GM15510 (cell line): Measurements from ENCODE around the gene SURF2.

ENCODE experiments used
- POLR2A ChIP-seq: IDR thresholded peaks from 3 replicates; pipeline ENCODE4 v1.6.1; 2011; ENCODE audit warnings: borderline replicate concordance; ENCODE audit not compliant: insufficient read length; ENCODE audit errors: extremely low read depth

SURF2 gene

DNA sequence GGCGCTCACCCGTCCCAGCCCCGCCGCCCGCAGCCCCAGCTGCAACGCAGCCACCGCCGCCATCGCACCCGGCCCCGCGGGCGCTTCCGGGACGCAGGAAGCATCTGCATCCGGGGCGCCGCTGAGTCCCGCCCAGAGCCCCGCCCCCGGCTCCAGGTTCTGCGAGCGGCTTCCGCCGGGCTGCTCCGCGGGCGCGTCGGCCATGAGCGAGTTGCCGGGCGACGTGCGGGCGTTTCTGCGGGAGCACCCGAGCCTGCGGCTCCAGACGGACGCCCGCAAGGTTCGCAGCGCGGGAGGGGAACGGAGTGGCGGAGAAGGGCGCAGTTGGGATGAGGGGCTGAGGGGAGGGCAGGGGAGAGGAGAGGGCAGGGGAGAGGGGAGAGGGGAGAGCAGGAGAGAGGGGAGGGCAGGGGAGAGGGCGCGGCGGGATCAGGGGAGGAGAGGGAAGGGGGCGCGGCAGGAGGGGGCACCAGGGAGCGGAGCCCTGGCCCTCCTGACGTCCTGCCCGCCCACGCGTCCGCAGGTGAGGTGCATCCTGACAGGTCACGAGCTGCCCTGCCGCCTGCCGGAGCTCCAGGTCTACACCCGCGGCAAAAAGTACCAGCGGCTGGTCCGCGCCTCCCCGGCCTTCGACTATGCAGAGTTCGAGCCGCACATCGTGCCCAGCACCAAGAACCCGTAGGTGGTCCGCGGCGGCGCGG is at the start of gene SURF2, which contains the start of gene SURF1:
SURF2 (plus strand) TSS at position 160 of the 701 bp plus-strand sequence; CDS start at position 203, 43 bp downstream.
SURF1 (minus strand) TSS at position 97 of the 701 bp plus-strand sequence; CDS start at position 63, 34 bp downstream.
- peak; percentile 88 for TF ChIP-seq POLR2A

DNA sequence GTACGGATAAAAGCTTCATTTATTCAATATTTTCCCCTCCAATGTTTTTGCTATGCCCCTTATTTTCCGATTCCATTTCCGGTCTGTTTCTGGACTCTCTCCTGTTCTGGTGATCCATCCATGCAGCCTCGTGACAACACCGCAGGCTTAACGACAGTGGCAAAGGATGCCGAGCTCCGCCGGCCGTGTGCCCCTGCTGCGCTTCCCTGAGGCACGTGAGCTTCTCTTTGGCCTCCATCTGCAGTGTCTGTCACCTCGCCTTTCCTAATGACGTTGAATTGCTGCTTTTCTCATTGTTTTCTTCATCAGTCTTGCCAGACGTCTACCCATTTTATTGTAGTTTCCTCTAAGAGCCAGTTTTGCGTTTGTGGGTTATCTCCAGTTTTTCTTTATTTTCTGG is 49.0 kb upstream of the SURF2 start:
- TF ChIP-seq POLR2A: no peak

DNA sequence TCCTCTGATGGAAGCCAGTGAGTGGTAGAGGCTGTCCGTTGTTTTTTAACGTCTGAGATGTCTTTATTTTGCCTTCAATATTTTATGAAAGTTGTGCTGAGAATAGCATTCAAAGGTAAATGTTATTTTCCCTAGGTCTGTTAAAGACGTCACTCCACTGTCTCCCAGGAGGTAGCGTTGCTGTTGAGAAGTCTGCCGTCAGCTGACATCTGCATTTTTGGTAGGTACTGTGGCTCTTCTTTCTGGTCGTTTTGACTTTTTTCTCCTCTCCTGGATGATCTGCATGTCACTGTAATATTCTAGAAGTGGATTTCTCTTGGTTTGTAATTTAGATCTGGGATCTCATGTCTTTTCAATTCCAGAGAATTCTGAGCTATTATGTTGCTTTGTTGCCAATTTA is 46.7 kb upstream of the SURF2 start:
- TF ChIP-seq POLR2A: no peak

DNA sequence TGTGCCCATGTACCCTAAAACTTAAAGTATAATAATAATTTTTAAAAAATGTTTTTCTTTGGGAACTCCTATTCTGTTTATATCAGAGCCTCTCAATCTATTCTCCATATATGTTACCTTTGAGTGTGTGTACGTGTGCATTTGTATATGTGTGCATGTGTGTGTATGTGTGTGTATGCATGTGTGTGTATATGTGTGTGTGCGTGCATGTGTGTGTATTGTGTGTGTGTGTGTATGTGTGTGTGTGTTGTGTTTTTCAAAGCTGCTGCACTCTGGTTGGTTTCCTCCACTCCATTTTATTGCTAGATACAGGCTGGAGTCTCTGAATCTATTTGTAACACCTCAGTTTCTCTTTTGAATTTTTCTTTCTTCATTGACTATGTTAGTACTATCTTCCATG is 40.4 kb upstream of the SURF2 start:
- TF ChIP-seq POLR2A: no peak

DNA sequence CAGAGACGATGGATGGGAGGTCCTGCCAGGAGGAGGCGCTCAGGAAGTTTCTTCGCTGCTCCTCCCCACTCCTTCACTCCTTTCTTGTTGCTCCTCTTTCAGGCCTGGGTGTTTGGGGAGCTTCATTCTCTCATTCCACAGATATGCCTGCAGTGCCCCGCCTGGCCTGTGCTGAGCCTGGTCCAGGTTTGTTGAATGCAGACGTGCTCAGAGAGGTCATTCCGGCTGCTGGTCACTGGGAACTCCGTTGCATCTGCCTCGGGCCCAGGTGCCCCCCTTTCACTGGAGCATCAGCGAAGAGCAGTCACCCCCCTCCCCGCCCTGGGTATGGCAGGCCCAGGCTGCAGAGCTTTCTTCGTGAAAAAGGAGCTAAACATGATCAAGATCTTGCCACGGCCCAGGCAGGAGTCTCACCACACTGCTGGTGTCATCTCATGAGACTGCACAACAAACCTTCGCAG is 35.9 kb upstream of the SURF2 start:
- no peak for TF ChIP-seq POLR2A

DNA sequence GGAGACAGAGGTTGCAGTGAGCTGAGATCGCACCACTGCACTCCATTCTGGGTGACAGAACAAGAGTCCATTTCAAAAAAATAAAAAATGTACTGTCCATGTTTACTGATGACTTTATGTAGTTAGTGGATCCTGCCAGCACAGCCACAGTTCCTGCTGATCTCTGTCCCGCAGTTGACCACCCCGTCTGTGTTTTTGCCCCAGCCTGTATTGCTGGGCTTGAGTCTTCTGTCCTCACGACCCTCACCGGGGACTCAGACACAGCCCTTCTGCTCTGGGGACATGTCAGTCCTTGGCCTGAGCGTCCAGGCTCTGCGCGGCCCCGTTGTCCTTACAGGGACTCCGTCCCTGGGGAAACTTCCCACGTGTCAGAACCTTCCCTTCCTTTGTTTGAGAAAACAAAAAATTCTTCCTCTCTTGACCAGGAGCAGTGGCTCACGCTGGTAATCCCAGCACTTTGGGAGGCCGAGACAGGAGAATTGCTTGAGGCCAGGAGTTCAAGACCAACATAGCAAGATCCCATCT is 34.9 kb upstream of the SURF2 start:
- no peak for TF ChIP-seq POLR2A

DNA sequence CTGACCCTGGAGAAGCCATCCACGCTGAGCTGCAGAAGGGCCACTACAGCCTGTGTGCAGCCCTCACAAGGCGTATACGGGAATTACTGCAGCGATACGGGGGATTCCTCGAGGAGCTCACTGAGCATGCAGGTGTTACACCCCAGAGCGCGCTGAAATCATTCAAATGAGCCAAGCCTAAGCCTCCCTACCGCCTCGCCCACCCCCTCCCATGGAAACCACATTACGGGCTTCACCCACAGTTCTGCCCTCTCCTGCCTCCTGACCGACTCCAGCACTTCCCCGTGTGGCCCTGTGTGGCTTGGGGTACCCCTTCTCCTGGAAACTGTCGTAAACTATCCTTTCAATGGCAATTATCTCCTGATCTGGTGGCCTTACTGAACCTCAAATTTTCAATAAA is 33.6 kb upstream of the SURF2 start:
- TF ChIP-seq POLR2A: no peak

DNA sequence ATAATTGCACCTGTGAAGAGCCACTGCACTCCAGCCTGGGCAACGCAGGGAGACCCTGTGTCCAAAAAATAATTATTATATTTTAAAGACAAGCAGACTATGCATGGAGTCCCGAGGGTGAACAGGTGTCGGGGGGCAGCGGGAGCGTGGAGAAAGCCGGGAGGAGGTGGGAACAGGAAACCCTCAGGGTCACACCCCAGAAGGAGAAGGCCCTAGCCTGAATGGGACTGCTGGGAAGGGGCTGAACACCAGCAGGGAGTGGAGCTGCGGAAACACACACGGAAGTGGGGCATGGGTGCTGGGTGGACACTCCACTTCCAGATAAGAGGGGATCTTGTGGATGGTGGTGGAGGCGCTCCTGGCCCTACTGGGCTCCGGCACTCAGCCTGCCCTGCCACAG is 33.1 kb upstream of the SURF2 start:
- no peak for TF ChIP-seq POLR2A

DNA sequence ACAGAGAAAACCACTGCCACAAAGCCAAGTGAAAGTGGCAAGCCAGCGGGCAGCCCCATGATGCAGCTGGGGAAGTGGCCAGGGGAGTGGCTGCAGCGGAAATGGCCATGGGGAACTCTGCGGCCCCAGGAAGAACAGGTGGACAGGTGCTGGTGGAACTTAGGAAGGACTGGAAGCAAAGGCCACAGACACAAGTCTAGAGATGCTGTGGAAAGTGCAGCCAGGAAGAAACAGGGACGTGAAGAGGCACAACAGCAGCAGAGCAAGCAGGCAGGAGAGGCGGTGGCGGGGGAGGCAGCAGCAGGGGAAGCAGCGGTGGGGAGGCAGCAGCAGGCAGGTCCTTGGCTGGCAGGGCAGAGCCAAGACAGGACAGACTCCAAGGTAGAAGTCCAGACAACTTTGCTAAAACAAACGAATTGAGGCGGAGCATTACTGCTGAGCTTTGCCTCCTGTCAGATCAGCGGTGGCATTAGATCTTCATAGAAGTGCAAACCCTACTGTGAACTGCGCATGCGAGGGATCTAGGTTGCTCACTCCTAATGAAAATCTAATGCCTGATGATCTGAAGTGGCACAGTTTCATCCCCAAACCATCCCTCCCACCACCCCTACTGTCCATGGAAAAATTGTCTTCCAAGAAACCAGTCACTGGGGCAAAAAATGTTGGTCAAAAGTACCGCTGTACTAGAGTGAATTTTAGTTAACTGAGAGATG is 32.2 kb upstream of the SURF2 start:
- no peak for TF ChIP-seq POLR2A

DNA sequence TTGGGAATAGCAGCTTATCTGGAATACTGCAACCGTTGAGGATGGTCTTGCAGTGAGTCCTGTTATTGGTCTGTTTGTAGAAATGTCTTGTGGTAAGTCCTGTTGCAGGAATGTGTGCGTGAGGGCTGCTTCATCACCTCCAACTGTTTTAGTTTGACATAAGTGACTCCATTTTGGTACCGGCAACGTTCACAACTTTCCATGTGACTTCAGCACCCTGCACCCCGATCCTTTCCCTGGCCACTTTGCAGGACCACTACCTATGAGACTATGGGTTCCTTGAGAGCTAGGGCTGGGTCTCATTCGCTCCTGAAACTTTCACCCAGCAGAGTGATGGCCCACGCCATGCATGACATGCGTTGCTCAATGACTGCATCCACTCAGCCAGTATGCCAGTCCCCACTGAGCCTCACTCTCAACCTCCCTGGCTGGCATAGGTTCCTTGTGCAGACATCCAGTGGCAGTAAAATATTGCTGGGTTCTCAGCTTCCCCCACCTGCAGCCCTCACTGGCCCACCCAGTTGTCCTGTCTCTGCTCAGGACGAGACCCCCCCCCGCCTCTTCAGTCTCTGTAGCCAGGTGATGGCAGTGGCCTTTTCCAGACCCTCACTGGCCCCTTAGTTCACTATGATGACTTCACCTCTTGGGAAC is 28.4 kb upstream of the SURF2 start:
- no peak for TF ChIP-seq POLR2A

DNA sequence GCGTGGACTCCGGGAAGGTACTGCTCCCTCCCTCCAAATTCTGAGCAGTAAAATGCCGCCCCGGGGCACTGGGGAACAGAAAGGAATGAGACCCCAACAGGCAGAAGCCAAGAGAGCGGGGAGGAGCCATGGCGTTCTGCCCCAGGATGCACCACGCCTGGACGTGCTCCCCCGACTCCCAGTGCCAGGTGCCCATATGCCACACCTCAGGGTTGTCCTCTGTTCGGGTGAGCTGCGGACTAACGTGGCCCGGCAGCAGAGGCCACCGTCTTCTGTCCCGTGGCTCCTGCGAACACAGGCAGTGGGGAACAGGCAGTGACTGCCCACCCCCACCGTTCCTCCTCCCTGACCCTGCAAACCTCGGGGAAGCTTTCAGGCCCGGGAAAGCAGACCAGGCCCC is 25.1 kb upstream of the SURF2 start:
- TF ChIP-seq POLR2A: no peak

DNA sequence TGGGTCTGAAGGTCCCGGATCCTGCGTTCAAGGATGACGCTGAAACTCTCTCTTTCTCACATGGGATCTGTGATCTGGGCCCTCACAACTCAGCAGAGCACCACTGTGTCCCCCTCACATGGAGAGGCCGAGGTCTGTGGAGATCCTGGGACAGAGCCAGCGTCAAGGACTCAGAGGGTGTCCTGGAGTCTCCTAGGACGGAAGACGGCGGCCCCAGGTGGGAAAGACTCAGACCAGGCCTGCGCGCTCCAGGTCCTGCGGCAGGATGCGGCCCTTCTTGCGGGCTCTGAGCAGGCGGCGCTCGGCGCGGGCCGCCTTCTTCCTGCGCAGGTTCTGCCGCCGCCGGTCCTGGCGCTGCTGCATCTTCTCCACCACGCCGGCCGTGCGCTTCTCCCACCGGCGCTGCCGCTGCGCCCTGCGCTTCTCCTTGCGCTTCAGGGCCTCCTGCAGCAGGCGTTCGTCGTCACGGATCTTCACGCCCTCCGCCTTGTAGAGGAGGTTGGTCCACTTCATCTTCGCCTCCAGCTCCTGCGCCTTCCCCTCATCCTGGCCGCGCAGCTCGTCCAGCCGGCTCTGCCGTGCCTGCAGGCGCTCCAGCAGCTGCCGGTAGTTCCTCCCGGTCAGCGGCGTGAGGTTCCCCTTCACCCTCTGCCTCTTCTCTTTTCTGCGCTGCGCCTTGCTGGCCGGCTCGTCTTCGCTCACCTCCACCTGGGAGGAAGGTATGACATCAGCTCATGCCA is 24.5 kb upstream of the SURF2 start:
- TF ChIP-seq POLR2A: no peak

DNA sequence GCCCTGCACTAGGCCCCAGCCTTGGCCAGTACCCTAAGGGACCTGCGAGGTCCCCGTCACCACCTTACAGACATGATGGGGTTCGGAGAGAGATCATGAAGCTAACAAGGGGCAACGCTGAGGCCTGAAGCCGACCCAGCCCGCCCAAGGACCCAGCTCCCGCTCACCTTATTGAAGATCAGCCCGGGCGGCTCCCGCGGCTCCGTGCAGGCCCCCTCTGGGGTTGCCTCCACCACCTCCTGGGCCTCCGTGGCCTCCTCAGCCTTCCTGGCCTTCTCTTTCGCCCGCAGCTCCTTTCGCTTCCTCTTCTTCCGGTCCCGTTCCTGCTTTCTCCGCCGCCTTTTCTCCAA is 24.0 kb upstream of the SURF2 start:
- TF ChIP-seq POLR2A: no peak

DNA sequence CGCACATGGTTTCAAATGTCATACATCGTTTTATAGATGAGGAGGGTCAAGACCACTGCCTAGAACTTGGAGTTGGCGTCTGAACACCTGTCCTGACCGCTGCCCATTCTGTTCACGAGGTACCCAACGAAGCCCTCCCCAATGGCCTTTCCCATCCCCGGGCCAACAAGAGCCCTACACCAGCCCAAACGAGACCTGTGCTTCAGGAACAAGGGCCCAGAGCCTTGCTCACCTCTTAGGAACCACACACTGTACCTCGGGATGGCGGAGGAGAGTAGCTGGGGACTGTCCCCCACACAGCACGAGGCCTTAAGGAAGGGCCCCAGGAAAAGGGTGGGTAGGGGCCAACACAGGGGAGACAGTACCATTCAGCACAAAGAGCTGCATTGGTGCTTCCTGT is 23.3 kb upstream of the SURF2 start:
- TF ChIP-seq POLR2A: no peak

DNA sequence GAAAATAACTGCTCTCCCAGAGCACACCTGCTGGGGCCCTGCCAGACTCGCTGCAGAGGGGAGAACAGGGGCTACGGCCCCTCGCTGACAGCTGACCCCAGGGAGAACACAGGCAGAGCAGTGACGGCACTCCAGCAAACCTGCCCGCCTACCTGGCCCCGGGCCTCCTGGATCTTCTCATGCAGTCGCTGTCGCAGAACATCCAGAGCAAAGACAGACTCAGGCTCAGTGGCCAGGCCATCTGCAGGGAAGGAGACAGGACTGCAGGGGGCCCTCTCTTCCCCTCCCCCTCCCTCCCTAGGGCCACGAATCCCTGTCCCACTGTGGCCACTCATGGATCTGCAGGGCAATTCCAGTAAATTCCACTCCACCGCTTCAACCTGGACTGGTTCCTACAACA is 22.8 kb upstream of the SURF2 start:
- TF ChIP-seq POLR2A: no peak
